GM19397 (cell line): Measurements from ENCODE around the gene NUP160.
"Not testable (repeated sequence)": the region's sequence is repeated elsewhere in the genome, so short reads cannot be mapped to it uniquely, and the experiment has no call there.

ENCODE experiments used
- ATAC-seq: cut with Tn5 transposase; IDR thresholded peaks from one replicate; pipeline ENCODE4 v1.9.1; 2021; ENCODE audit warnings: mild to moderate bottlenecking, moderate library complexity; ENCODE audit not compliant: unreplicated experiment

Gene NUP160

GRCh38 chr11:47864901-47865300, 16.8 kb upstream of the NUP160 start:
- ATAC-seq, result no peak

- no peak for ATAC-seq
Measured at GRCh38 chr11:47863898-47864430, 15.8 kb upstream of the NUP160 start.

- peak; percentile 58 for ATAC-seq
Measured at GRCh38 chr11:47863189-47863897, 15.2 kb upstream of the NUP160 start.

GRCh38 chr11:47861728-47862127, 13.6 kb upstream of the NUP160 start:
- no peak for ATAC-seq

- no peak for ATAC-seq
Measured at GRCh38 chr11:47860536-47860935, 12.4 kb upstream of the NUP160 start.

- no peak for ATAC-seq
Measured at GRCh38 chr11:47857892-47858543, 9.9 kb upstream of the NUP160 start.

- no peak for ATAC-seq
Measured at GRCh38 chr11:47857485-47857884, 9.3 kb upstream of the NUP160 start.

- no peak for ATAC-seq
Measured at GRCh38 chr11:47856186-47856585, 8.0 kb upstream of the NUP160 start.

- peak; percentile 35 for ATAC-seq
Measured at GRCh38 chr11:47854667-47855066, 6.5 kb upstream of the NUP160 start.

- no peak for ATAC-seq
Measured at GRCh38 chr11:47852053-47852452, 3.9 kb upstream of the NUP160 start.

- ATAC-seq, result no peak
Measured at GRCh38 chr11:47850337-47850736, 2.2 kb upstream of the NUP160 start.

GRCh38 chr11:47848700-47849155, 578 bp upstream of the NUP160 start:
- ATAC-seq, result no peak

- ATAC-seq, result no peak
Measured at GRCh38 chr11:47847537-47847891, 636 bp downstream of the NUP160 start.

- no peak for ATAC-seq
Measured at GRCh38 chr11:47846998-47847397, 1.2 kb downstream of the NUP160 start.

- no peak for ATAC-seq
Measured at GRCh38 chr11:47843361-47844055, 4.6 kb downstream of the NUP160 start.

- ATAC-seq, result no peak
Measured at GRCh38 chr11:47842749-47843148, 5.4 kb downstream of the NUP160 start.

- ATAC-seq, result no peak
Measured at GRCh38 chr11:47837929-47838328, 10.2 kb downstream of the NUP160 start.

- ATAC-seq, result no peak
Measured at GRCh38 chr11:47837292-47837691, 10.9 kb downstream of the NUP160 start.

GRCh38 chr11:47830013-47830412, 18.1 kb downstream of the NUP160 start:
- ATAC-seq, result not testable (repeated sequence)

- no peak for ATAC-seq
Measured at GRCh38 chr11:47828284-47828683, 19.9 kb downstream of the NUP160 start.

GRCh38 chr11:47822664-47823063, 25.5 kb downstream of the NUP160 start:
- ATAC-seq, result not testable (repeated sequence)

- no peak for ATAC-seq
Measured at GRCh38 chr11:47819743-47820142, 28.4 kb downstream of the NUP160 start.
